ENCODE results near the gene EPHA3.

GRCh38 chr3:89256395-89256794 is 149.0 kb downstream of the EPHA3 start:
- TF ChIP-seq NR2C1 (IDR thresholded peaks at IDR 0.05): no peak
- no peak for TF ChIP-seq NR2C1 (tag; IDR thresholded peaks at IDR 0.05)
- no peak for TF ChIP-seq MAFG (tag; conservative IDR thresholded peaks at IDR 0.05)
- no peak for TF ChIP-seq RBBP5 (IDR thresholded peaks at IDR 0.05; ENCODE audit: borderline replicate concordance, insufficient read depth, low read length, poor library complexity, severe bottlenecking)
- TF ChIP-seq CTCF (IDR thresholded peaks at IDR 0.05 in 2 of 3, conservative IDR thresholded peaks at IDR 0.05 in 1 of 3; ENCODE audit: insufficient read depth in 2 of 3, low read depth in 1 of 3, low read length in 3 of 3): no peak
- TF ChIP-seq ZFP36 (IDR thresholded peaks at IDR 0.05; ENCODE audit: low read depth, low read length, partially characterized antibody): no peak
- no peak for TF ChIP-seq SMARCA5 (IDR thresholded peaks at IDR 0.05)
- no peak for TF ChIP-seq JUND (IDR thresholded peaks at IDR 0.05; ENCODE audit: borderline replicate concordance, low read depth, low read length)
- no peak for TF ChIP-seq JUND (tag; IDR thresholded peaks at IDR 0.05; ENCODE audit: borderline replicate concordance, low read depth, low read length)
- TF ChIP-seq, protein P1, sequence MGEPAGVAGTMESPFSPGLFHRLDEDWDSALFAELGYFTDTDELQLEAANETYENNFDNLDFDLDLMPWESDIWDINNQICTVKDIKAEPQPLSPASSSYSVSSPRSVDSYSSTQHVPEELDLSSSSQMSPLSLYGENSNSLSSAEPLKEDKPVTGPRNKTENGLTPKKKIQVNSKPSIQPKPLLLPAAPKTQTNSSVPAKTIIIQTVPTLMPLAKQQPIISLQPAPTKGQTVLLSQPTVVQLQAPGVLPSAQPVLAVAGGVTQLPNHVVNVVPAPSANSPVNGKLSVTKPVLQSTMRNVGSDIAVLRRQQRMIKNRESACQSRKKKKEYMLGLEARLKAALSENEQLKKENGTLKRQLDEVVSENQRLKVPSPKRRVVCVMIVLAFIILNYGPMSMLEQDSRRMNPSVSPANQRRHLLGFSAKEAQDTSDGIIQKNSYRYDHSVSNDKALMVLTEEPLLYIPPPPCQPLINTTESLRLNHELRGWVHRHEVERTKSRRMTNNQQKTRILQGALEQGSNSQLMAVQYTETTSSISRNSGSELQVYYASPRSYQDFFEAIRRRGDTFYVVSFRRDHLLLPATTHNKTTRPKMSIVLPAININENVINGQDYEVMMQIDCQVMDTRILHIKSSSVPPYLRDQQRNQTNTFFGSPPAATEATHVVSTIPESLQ (CRISPR knock-in tag; IDR thresholded peaks at IDR 0.05): no peak
- no peak for TF ChIP-seq SIX5 (IDR thresholded peaks at IDR 0.05; ENCODE audit: borderline replicate concordance in 1 of 2, insufficient read depth in 1 of 2, low read depth in 1 of 2, low read length in 2 of 2)
- TF ChIP-seq POLR3A (IDR thresholded peaks at IDR 0.05; ENCODE audit: borderline replicate concordance, extremely low read depth, insufficient read depth, insufficient read length): no peak
- TF ChIP-seq ZNF263 (CRISPR knock-in tag; IDR thresholded peaks at IDR 0.05; ENCODE audit: borderline replicate concordance): no peak
- no peak for TF ChIP-seq MCM7 (IDR thresholded peaks at IDR 0.05)

Measured in K562 (cell line).